ENCODE data around the gene PLXNB1.

GRCh38 chr3:48436855-48437254, 7.0 kb upstream of the PLXNB1 start:
- TF ChIP-seq CTCF (IDR thresholded peaks at IDR 0.05), result no peak
- no peak for TF ChIP-seq POLR2A (IDR thresholded peaks at IDR 0.05)
